Stomach (tissue), 9 donors: ENCODE data around the gene ANTXRL. TPM values are rescaled to one million over a fixed set of nuclear protein-coding genes. Genes with fewer than 3 reads are reported as not detected.
"Not testable (repeated sequence)": the region's sequence is repeated elsewhere in the genome, so short reads cannot be mapped to it uniquely, and the experiment has no call there.

ENCODE experiments used
- DNase-seq, 2 donors: peaks; one replicate each; pipeline versions ENCODE4 v3.0.0 to v3.0.0-alpha.2; 2013 to 2019
- H3K27ac ChIP-seq, 5 donors: fragments of 200-600 bp in 4 of 5; sonication (generic) in 4 of 5; one replicate each; pipeline ENCODE4 v1.5.1; 2013 to 2019; ENCODE audit warnings: mild to moderate bottlenecking in 1 of 5, moderate library complexity in 1 of 5
- H3K27me3 ChIP-seq, 3 donors: fragments of 200-600 bp; sonication (generic); one replicate each; pipeline ENCODE4 v1.5.1; 2017 to 2019; ENCODE audit warnings: mixed run types in 1 of 3
- H3K36me3 ChIP-seq, 4 donors: fragments of 200-600 bp; sonication (generic); 1 replicate in 3 of 4; 2 replicates in 1 of 4; pipeline ENCODE4 v1.5.1; 2016 to 2019
- H3K4me1 ChIP-seq, 4 donors: fragments of 200-600 bp; sonication (generic); one replicate each; pipeline ENCODE4 v1.5.1; 2016 to 2019
- H3K4me3 ChIP-seq, 4 donors: fragments of 200-600 bp; sonication (generic) in 3 of 4; one replicate each; pipeline ENCODE4 v1.5.1; 2016 to 2019; ENCODE audit warnings: mild to moderate bottlenecking in 1 of 4
- H3K9me3 ChIP-seq, 4 donors: fragments of 200-600 bp; sonication (generic); one replicate each; pipeline ENCODE4 v1.5.1; 2016 to 2019
- WGBS, 5 donors: extraction: QIAGEN DNeasy Blood & Tissue Kit in 3 of 5; methylation state at CpG; one replicate each; pipeline versions ENCODE4 v1.1.5 to v1.1.7; 2013 to 2018; 5-methylcytosine and 5-hydroxymethylcytosine counted together
- intact Hi-C: fragments of 100-400 bp; cut with DNase I; formaldehyde crosslinking; loops from one replicate; pipeline ENCODE4 v1.15.1; 2023; ENCODE audit warnings: low total_unique reads
- polyA plus RNA-seq, 3 donors: library from polyadenylated mRNA; stranded (reverse); fragments of 200-250 nt; gene quantifications; one replicate each; pipeline ENCODE4 v1.2.3, GENCODE V29; 2013
- total RNA-seq, 5 donors: library from RNA; depleted of rRNA; stranded (reverse); fragments of >200 nt; gene quantifications; one replicate each; pipeline versions ENCODE4 v1.1.0 to v1.2.3, GENCODE V29; 2014 to 2016
- donor health status: healthy with polysubstance abuse.
- donor health status: Bipolar disorder and iron deficiency.
- donor health status: healthy.

ANTXRL gene
- total and polyA plus RNA-seq, 8 donors, result not detected

DNA sequence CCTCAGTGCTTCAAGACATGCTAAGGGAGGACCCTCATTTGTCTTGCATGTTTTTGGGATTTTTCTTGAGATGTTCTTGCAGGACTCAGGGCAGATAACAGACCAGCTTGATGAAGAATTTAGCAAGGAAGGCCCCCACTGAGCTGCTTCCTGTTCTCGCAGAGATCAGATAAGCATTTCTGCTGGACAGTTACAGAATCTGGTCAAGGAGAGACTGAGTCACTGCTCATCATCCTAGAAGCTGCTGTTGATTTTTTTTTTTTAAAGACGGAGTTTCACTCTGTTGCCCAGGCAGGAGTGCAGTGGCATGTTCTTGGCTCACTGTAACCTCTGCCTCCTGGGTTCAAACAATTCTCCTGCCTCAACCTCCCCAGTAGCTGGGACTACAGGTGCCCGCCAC, 87.6 kb downstream of the ANTXRL start:
- H3K4me1 ChIP-seq, H3K4me3 ChIP-seq, intact Hi-C loops, H3K27ac ChIP-seq, DNase-seq, H3K36me3 ChIP-seq, H3K27me3 ChIP-seq, H3K9me3 ChIP-seq: not testable (repeated sequence)
- 75 to 100% (median 78%) methylated on average over 1 to 3 of the region's 3 CpGs for WGBS, 5 donors

DNA sequence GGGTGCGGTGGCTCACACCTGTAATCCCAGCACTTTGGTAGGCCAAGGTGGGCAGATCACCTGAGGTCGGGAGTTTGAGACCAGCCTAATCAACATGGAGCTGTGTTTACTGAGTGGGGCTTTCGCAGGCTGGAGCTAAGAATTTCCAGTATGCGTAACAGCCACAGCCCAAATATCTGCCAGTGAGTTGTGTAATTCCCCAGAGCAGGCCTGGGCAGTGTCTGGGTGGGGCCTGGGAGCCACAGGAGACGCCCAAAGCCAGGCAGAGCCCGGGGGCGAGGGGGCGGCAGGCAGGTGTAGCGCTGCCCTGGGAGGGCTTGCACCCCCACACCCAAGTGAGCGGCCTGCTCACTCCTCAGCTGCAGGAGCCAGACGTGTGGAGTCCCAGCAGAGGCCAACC, 88.6 kb downstream of the ANTXRL start, which contains the start of gene ANXA8L1:
TSS of gene ANXA8L1 (plus strand) at position 371 of the 400 bp plus-strand sequence. CDS start 76 bp downstream, outside the sequence.
- H3K27ac ChIP-seq, H3K36me3 ChIP-seq, H3K4me3 ChIP-seq, intact Hi-C loops, DNase-seq, H3K4me1 ChIP-seq, H3K27me3 ChIP-seq, H3K9me3 ChIP-seq: not testable (repeated sequence)
- WGBS, 5 donors, result 75 to 100% (median 82%) methylated on average over 1 to 7 of the region's 11 CpGs

DNA sequence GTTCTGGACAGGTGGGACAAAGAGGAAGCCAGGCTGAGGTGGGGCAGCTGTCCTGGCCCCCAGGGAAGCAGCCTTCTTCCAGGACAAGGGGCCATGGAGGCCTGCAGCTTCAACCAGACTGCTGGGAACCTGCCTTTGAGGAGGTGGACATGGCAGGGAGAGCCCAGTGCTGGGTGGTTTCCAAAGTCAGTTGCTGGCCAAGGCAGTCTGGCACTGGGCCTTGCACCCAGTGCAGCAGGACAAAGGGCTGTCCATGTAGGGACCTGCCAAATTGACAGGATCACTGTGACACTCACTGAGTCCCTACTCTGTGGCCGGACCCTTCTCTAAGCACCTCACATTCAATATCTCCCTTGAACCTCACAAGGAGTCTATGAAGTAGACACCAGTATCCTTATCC, 90.2 kb downstream of the ANTXRL start:
- DNase-seq, H3K4me1 ChIP-seq, H3K9me3 ChIP-seq, H3K27me3 ChIP-seq, H3K4me3 ChIP-seq, H3K36me3 ChIP-seq, H3K27ac ChIP-seq, intact Hi-C loops: not testable (repeated sequence)
- WGBS, 5 donors, result no CpG with 5 or more reads among the region's 1 CpG

DNA sequence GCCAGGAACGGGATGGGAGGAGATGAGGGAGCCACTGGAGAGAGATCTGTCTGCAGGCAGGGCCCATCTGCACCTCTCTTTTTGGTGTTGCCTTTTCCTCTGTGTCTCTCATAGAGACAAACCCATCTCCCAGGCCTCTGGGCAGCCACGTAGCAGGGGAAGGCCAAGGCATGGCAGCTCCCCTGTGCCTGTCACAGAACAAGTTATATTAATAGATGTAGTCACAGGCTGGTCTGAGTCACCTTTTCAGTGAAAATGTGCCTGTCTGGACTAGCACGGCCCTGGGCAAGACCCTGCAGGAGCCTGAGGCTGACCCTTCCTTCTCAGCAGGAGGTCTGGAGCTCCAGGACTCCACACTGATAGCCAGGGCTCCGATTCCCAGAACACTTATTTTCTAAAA, 90.9 kb downstream of the ANTXRL start:
- H3K27ac ChIP-seq, DNase-seq, H3K9me3 ChIP-seq, intact Hi-C loops, H3K27me3 ChIP-seq, H3K4me1 ChIP-seq, H3K36me3 ChIP-seq, H3K4me3 ChIP-seq: not testable (repeated sequence)
- WGBS, 5 donors, result 75 to 100% methylated on average over 1 of the region's 4 CpGs; no CpG with 5 or more reads in 3 of the 5 donors

DNA sequence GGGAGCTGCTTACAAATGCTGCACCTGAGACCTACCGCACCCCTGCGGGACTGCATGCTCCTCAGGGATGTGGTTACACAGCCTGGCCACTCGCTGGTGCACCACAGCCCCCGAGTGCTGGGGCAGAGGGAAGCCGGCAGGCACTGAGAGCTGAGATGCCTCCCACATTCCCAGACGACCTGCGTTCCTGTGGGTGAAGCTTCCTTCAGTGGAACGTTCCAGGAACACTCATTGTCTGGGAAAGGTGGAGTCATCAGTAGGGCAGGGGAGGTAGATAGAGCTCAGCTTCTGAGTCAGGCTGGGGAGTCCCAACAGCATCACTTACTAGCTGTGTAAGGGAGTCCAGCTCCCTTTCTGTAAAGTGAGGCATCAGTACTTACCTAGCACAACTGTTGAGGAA, 91.3 kb downstream of the ANTXRL start:
- not testable (repeated sequence) for H3K27ac ChIP-seq

DNA sequence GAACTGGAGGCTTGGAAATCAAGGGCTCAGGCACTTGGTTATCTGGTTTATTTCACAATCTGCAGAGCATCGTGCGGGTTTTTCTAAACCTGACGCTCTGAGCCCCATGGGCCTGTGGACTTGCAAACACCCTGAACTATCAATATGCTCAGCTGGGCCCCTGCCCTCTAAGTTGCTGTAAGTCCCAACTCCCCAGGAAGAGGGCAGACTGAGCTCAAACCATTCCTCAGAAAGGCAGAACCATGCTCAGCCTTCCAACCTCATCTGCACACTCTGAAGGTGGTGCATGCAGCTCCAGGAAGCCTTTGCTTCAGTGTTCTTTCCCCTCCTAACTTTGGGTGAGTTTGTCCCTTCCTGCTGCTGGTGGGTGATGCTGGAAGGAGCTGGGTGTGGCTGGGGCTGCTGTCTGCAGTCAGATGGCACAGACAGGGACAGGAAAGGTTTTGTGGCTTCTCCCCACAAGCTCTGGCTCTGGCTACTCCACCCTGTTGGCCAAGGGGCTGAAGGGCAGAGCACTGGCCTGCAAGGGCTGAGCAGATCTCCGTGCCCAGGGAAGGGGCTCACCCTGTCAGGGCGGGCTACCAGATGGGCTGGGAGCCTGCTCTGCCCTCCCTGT, 92.5 kb downstream of the ANTXRL start:
- H3K9me3 ChIP-seq, H3K27me3 ChIP-seq, H3K4me1 ChIP-seq, DNase-seq, H3K36me3 ChIP-seq, intact Hi-C loops, H3K4me3 ChIP-seq, H3K27ac ChIP-seq: not testable (repeated sequence)
- WGBS, 5 donors, result 63 to 74% (median 63%) methylated on average over 2 of the region's 5 CpGs; no CpG with 5 or more reads in 2 of the 5 donors

More for the DNA sequence above, 91.3 kb downstream of the ANTXRL start:
- H3K4me3 ChIP-seq, H3K27me3 ChIP-seq, H3K4me1 ChIP-seq, H3K36me3 ChIP-seq, intact Hi-C loops, H3K9me3 ChIP-seq, DNase-seq: not testable (repeated sequence)
- 38 to 40% methylated on average over 3 to 5 of the region's 8 CpGs; no CpG with 5 or more reads in 3 of the 5 donors for WGBS, 5 donors

Other genes with a start within 250 kb of the ANTXRL start
- gene MSMB, start 240.7 kb upstream of the ANTXRL start, total RNA-seq, result 100 to 1,000 TPM in 1 of 5 donors, 10 to 100 TPM in 1, not detected in 3; 41.6 to 130 TPM
- gene MSMB, start 240.7 kb upstream of the ANTXRL start, polyA plus RNA-seq, result 10 to 100 TPM in 2 of 3 donors, not detected in 1; 19.0 to 65.5 TPM
- gene ANXA8L1, start 88.8 kb downstream of the ANTXRL start, total RNA-seq, result 1 to 10 TPM in 1 of 5 donors, not detected in 4; 2.6 TPM
- gene ANXA8L1, start 88.8 kb downstream of the ANTXRL start, polyA plus RNA-seq, result 10 to 100 TPM in 1 of 3 donors, not detected in 2; 80.2 TPM
- gene NPY4R, start 179.0 kb downstream of the ANTXRL start, total RNA-seq, result 10 to 100 TPM in 1 of 5 donors, 1 to 10 TPM in 1, not detected in 3; 3.0 to 22.9 TPM
- under 1 TPM in 1 of 3 donors, not detected in 2; 0.19 TPM for gene NPY4R, start 179.0 kb downstream of the ANTXRL start, polyA plus RNA-seq